IMR-90 (cell line): Measurements from ENCODE around the gene FITM2. TPM values are rescaled to one million over a fixed set of nuclear protein-coding genes. Genes with fewer than 3 reads are reported as not detected.
A peak's percentile ranks its signal among the peaks of the same experiment; 100 is the strongest.

Source experiments
- ATAC-seq: fragments of 200-7000 bp; cut with Tn5 transposase; 2 replicates; pipeline ENCODE4 v1.9.1; 2020; ENCODE audit warnings: low read depth, mild to moderate bottlenecking, moderate library complexity
- BruUV-seq: library from RNA; stranded (reverse); fragments of 400-500 nt; replicated peaks from 2 replicates; lab custom pipeline; 2021; lab: Mats Ljungman, UMichigan
- CTCF ChIA-PET: fragments of 300-600 bp; formaldehyde crosslinking; extraction: SDS; loops from one replicate; lab custom pipeline; 2021; ENCODE audit warnings: antibody characterized with exemption; lab: Yijun Ruan, JAX
- POLR2A ChIA-PET: fragments of 300-600 bp; sonication (Branson Sonifier 250); formaldehyde crosslinking; loops from one replicate; lab custom pipeline; 2022; ENCODE audit warnings: antibody characterized with exemption; ENCODE audit not compliant: unreplicated experiment; lab: Charles Lee
- DNase-seq: peaks from one replicate; pipeline ENCODE4 v3.0.0; 2013
- H2AFZ ChIP-seq: replicated peaks from 2 replicates; pipeline ENCODE3; 2013; ENCODE audit warnings: low read length, mild to moderate bottlenecking; ENCODE audit not compliant: poor library complexity
- H2AK5ac ChIP-seq: 2 replicates; pipeline ENCODE4 v1.6.1; 2013; ENCODE audit warnings: low read depth, low read length, inconsistent platforms
- H2AK9ac ChIP-seq: replicated peaks from 2 replicates; pipeline ENCODE3; 2013; ENCODE audit warnings: mild to moderate bottlenecking, low read depth, low read length, moderate library complexity; ENCODE audit not compliant: poor library complexity
- H2BK120ac ChIP-seq: 2 replicates; pipeline ENCODE4 v1.6.1; 2013; ENCODE audit warnings: low read depth, low read length, inconsistent platforms
- H2BK15ac ChIP-seq: 3 replicates; pipeline ENCODE4 v1.6.1; 2013; ENCODE audit warnings: low read depth, low read length, inconsistent platforms
- H2BK20ac ChIP-seq: 2 replicates; pipeline ENCODE4 v1.6.1; 2013; ENCODE audit warnings: low read depth, mild to moderate bottlenecking, inconsistent platforms, low read length, moderate library complexity
- H2BK5ac ChIP-seq: 2 replicates; pipeline ENCODE4 v1.6.1; 2013; ENCODE audit warnings: mild to moderate bottlenecking, low read depth, low read length, inconsistent platforms; ENCODE audit not compliant: poor library complexity, severe bottlenecking
- H3K14ac ChIP-seq: replicated peaks from 2 replicates; pipeline ENCODE4 v1.6.1; 2013; ENCODE audit warnings: low read depth, low read length, inconsistent platforms
- H3K18ac ChIP-seq: 2 replicates; pipeline ENCODE4 v1.6.1; 2013; ENCODE audit warnings: low read depth, low read length, control low read depth
- H3K23ac ChIP-seq: 2 replicates; pipeline ENCODE4 v1.6.1; 2013; ENCODE audit warnings: low read depth, low read length, inconsistent platforms
- H3K27ac ChIP-seq: 2 replicates; pipeline ENCODE4 v1.5.1; 2013; ENCODE audit warnings: mild to moderate bottlenecking, control low read depth, low read length; ENCODE audit not compliant: insufficient read depth
- H3K27me3 ChIP-seq: 2 replicates; pipeline ENCODE4 v1.6.1; 2013; ENCODE audit warnings: low read length; ENCODE audit not compliant: control insufficient read depth, insufficient read depth
- H3K36me3 ChIP-seq: 2 replicates; pipeline ENCODE4 v1.6.1; 2013; ENCODE audit warnings: low read length, mixed read lengths; ENCODE audit not compliant: control insufficient read depth, insufficient read depth
- H3K4ac ChIP-seq: 2 replicates; pipeline ENCODE4 v1.6.1; 2013; ENCODE audit warnings: low read depth, low read length, inconsistent platforms
- H3K4me1 ChIP-seq: 2 replicates; pipeline ENCODE4 v1.6.1; 2013; ENCODE audit warnings: low read length, mixed read lengths; ENCODE audit not compliant: control insufficient read depth, insufficient read depth
- H3K4me2 ChIP-seq: 2 replicates; pipeline ENCODE4 v1.6.1; 2013; ENCODE audit warnings: low read depth, mild to moderate bottlenecking, control low read depth, low read length, moderate library complexity
- H3K4me3 ChIP-seq: 2 replicates; pipeline ENCODE4 v1.5.1; 2013; ENCODE audit warnings: low read depth, mild to moderate bottlenecking, control low read depth, low read length, moderate library complexity; ENCODE audit not compliant: insufficient read depth
- H3K56ac ChIP-seq: 2 replicates; pipeline ENCODE4 v1.6.1; 2013; ENCODE audit warnings: low read length, inconsistent platforms; ENCODE audit not compliant: insufficient read depth; ENCODE audit errors: extremely low read depth
- H3K79me1 ChIP-seq, 2 experiments: 2 replicates each; pipeline ENCODE4 v1.6.1; 2013; ENCODE audit warnings: low read length in 2 of 2, inconsistent platforms in 1 of 2, low read depth in 1 of 2
- H3K9ac ChIP-seq: 2 replicates; pipeline ENCODE4 v1.6.1; 2013; ENCODE audit warnings: low read depth, low read length, control low read depth
- H3K9me1 ChIP-seq: 2 replicates; pipeline ENCODE4 v1.6.1; 2013; ENCODE audit warnings: low read length, inconsistent platforms; ENCODE audit not compliant: insufficient read depth
- H3K9me3 ChIP-seq: 2 replicates; pipeline ENCODE4 v1.6.1; 2013; ENCODE audit warnings: low read length; ENCODE audit not compliant: control insufficient read depth, insufficient read depth
- H4K20me1 ChIP-seq: 2 replicates; pipeline ENCODE4 v1.6.1; 2013; ENCODE audit warnings: low read length, inconsistent platforms; ENCODE audit not compliant: insufficient read depth
- H4K5ac ChIP-seq: 2 replicates; pipeline ENCODE4 v1.6.1; 2013; ENCODE audit warnings: mild to moderate bottlenecking, low read depth, low read length, control low read depth
- H4K8ac ChIP-seq, 2 experiments: 2 replicates each; pipeline ENCODE4 v1.6.1; 2013; ENCODE audit warnings: low read depth in 2 of 2, low read length in 2 of 2, control low read depth in 1 of 2, inconsistent platforms in 1 of 2
- H4K91ac ChIP-seq: 2 replicates; pipeline ENCODE4 v1.6.1; 2013; ENCODE audit warnings: low read depth, low read length, inconsistent platforms; ENCODE audit not compliant: insufficient read depth
- CHD1 ChIP-seq: IDR thresholded peaks from 2 replicates; pipeline ENCODE4 v1.6.1; 2012; ENCODE audit warnings: low read depth, low read length, improper control_type of control experiment
- CTCF ChIP-seq: conservative IDR thresholded peaks from 2 replicates; pipeline ENCODE4 v1.5.1; 2012; ENCODE audit warnings: mild to moderate bottlenecking, low read depth, low read length, improper control_type of control experiment
- ELK1 ChIP-seq: fragments of 150-350 bp; IDR thresholded peaks from 2 replicates; pipeline ENCODE4 v1.6.1; 2016; ENCODE audit warnings: low read depth, mild to moderate bottlenecking, low read length, moderate library complexity, borderline replicate concordance
- FOS ChIP-seq: fragments of 150-350 bp; IDR thresholded peaks from 2 replicates; pipeline ENCODE4 v1.6.1; 2016; ENCODE audit warnings: low read depth, low read length
- MXI1 ChIP-seq: IDR thresholded peaks from 2 replicates; pipeline ENCODE4 v1.6.1; 2012; ENCODE audit warnings: low read depth, mild to moderate bottlenecking, low read length, moderate library complexity, borderline replicate concordance
- NFE2L2 ChIP-seq: fragments of 150-350 bp; IDR thresholded peaks from 2 replicates; pipeline ENCODE4 v1.6.1; 2016; ENCODE audit warnings: low read depth, mild to moderate bottlenecking, low read length
- POLR2A ChIP-seq: IDR thresholded peaks from 2 replicates; pipeline ENCODE4 v1.6.1; 2012; ENCODE audit warnings: mild to moderate bottlenecking, low read depth, low read length
- RAD21 ChIP-seq: IDR thresholded peaks from 2 replicates; pipeline ENCODE4 v1.6.1; 2012; ENCODE audit warnings: low read length, improper control_type of control experiment
- RFX5 ChIP-seq: IDR thresholded peaks from 2 replicates; pipeline ENCODE4 v1.8.0; 2012; ENCODE audit warnings: low read depth, mild to moderate bottlenecking, low read length, moderate library complexity
- USF2 ChIP-seq: fragments of 150-350 bp; IDR thresholded peaks from 2 replicates; pipeline ENCODE4 v1.6.1; 2017; ENCODE audit warnings: mild to moderate bottlenecking, antibody characterized with exemption, low read length, low read depth
- WGBS, 2 experiments: methylation state at CpG; one replicate each; pipeline versions ENCODE4 v1.1.5 to v1.1.7; 2013; ENCODE audit warnings: missing lambda C conversion rate in 2 of 2; ENCODE audit not compliant: insufficient read length in 1 of 2; ENCODE audit errors: extremely low coverage in 2 of 2; 5-methylcytosine and 5-hydroxymethylcytosine counted together
- dilution Hi-C: fragments of 300-500 bp; cut with HindIII; formaldehyde crosslinking; loops from one replicate; pipeline ENCODE4 v1.14.3; 2018; ENCODE audit warnings: low sequenced_read_pairs; ENCODE audit not compliant: unreplicated experiment
- in situ Hi-C: fragments of 300-500 bp; cut with MboI; formaldehyde crosslinking; loops from 3 replicates; pipeline ENCODE4 v1.14.3; 2019; ENCODE audit warnings: low sequenced_read_pairs, inconsistent platforms, mixed read lengths
- intact Hi-C: fragments of 100-400 bp; cut with micrococcal nuclease; formaldehyde crosslinking; loops from 2 replicates; pipeline ENCODE4 v1.10.0; 2022
- polyA plus RNA-seq, 3 experiments: library from polyadenylated mRNA; depleted of rRNA; stranded (reverse); fragments of >200 nt; gene quantifications; 2 replicates each; pipeline ENCODE4 v1.2.3, GENCODE V29; 2012; ENCODE audit warnings: low replicate concordance in 1 of 3
- total RNA-seq: library from RNA; depleted of rRNA; stranded (reverse); fragments of >200 nt; gene quantifications from 2 replicates; pipeline ENCODE4 v1.2.3, GENCODE V29; 2012

Gene FITM2
- total and polyA plus RNA-seq, 2 of the 4 experiments (the other 2 are of a cell fraction): 3.4 to 6.5 TPM

GRCh38 chr20:44253528-44253927 is 57.5 kb downstream of the FITM2 start:
- Histone ChIP-seq H3K9me1 (no peaks in the 10 kb centered on the region), H3K4me1 (no peaks in the 10 kb centered on the region), H3K36me3 (no peaks in the 10 kb centered on the region), H2BK5ac (no peak overlapping the region), H3K27me3 (peaks cover 4% of the 10 kb centered on the region; the same call in 1 of the 2 replicates), H4K8ac (no peak overlapping the region), H4K91ac (no peak overlapping the region), H3K4me2 (no peak overlapping the region), H2BK120ac (no peak overlapping the region), H2BK15ac (no peak overlapping the region), H3K14ac (no peak overlapping the region), H3K9ac (no peak overlapping the region), H2BK20ac (no peak overlapping the region), H2AK5ac (no peak overlapping the region), H3K9me3 (no peaks in the 10 kb centered on the region), H3K4ac (no peak overlapping the region), H4K20me1 (no peaks in the 10 kb centered on the region), H3K56ac (no peak overlapping the region), H4K5ac (no peak overlapping the region), H3K23ac (no peak overlapping the region), H2AFZ (no peak overlapping the region), H3K79me1 (no peaks in the 10 kb centered on the region), H3K27ac (no peak overlapping the region), H3K18ac (no peak overlapping the region), H3K4me3 (no peak overlapping the region), H2AK9ac (peak overlapping the region; percentile 9)
- no CpG with 5 or more reads among the region's 3 CpGs for WGBS, 2 experiments
- ATAC-seq (no peak), DNase-seq (no peak)
- TF ChIP-seq POLR2A: no peak
- no peak for TF ChIP-seq MXI1
- TF ChIP-seq USF2: no peak
- no peak for TF ChIP-seq ELK1
- no peak for TF ChIP-seq CHD1
- no peak for TF ChIP-seq NFE2L2
- TF ChIP-seq CTCF: no peak
- TF ChIP-seq RFX5: no peak
- TF ChIP-seq RAD21: no peak
- no peak for TF ChIP-seq FOS
- no TSS peak for BruUV-seq
- POLR2A ChIA-PET: no interaction called here
- in situ Hi-C loops: no loop called here
- intact Hi-C loops: loop anchor here (5.0 kb wide), 1 partner anchor 34 kb away; no protein-coding TSS in a partner anchor
- dilution Hi-C loops: no loop called here
- CTCF ChIA-PET: interaction anchor here (1.3 kb wide), 1 partner anchor 36 kb away, joined by 4 read pairs; no protein-coding TSS in a partner anchor
